ENCODE data around the gene ZNF805.

DNA sequence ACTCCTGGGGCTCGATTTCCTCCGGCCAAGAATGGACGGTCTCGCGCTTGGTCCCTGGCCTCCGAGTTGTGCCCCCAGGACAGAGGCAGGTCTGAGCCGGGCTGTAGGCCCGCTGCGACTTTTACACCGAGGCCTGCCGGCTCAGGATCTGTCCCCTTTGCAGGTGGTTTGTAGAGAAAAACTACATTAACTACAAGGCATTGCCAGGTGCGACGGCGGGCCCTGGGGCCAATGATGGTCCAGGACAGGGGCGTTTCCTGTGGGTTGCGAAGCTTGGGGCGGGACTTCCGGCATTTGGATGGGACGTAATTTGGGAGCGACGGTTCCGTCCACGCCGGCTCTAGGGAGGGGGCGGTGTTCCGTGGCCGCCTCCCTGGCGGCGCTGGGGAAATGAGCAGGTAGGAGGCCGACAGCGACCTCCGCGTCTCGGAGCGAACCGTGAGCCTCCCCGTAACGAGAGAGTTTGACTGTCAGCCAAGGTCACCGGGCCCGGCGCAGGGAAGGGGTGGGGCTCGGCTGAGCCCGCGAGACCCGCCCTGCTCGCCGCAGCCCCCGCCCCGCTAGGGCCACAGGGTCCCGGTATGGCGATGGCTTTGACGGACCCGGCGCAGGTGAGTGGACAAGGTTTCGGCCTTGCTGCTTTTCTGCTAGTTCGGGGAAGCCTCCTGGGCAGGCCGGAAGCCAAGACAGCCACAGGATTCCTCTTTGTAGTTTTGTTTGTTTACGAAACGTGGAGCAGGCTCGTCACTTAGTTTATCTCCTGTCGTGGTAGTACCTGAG is at the start of gene ZNF805:
- TF ChIP-seq POLR2AphosphoS5 (IDR thresholded peaks at IDR 0.05), result peak; percentile 84
- TF ChIP-seq, protein P1, sequence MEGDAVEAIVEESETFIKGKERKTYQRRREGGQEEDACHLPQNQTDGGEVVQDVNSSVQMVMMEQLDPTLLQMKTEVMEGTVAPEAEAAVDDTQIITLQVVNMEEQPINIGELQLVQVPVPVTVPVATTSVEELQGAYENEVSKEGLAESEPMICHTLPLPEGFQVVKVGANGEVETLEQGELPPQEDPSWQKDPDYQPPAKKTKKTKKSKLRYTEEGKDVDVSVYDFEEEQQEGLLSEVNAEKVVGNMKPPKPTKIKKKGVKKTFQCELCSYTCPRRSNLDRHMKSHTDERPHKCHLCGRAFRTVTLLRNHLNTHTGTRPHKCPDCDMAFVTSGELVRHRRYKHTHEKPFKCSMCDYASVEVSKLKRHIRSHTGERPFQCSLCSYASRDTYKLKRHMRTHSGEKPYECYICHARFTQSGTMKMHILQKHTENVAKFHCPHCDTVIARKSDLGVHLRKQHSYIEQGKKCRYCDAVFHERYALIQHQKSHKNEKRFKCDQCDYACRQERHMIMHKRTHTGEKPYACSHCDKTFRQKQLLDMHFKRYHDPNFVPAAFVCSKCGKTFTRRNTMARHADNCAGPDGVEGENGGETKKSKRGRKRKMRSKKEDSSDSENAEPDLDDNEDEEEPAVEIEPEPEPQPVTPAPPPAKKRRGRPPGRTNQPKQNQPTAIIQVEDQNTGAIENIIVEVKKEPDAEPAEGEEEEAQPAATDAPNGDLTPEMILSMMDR (IDR thresholded peaks at IDR 0.05), result peak in 3 of 4 experiments; percentile 17 to 45 (median 44)
- no peak for TF ChIP-seq EP300 (IDR thresholded peaks at IDR 0.05)
- TF ChIP-seq POLR2A (IDR thresholded peaks at IDR 0.05), result peak; percentile 68 to 72

Measured in gastroesophageal sphincter (tissue), 3 donors.